HCT116 (cell line): Measurements from ENCODE around the gene HDAC10. TPM values are rescaled to one million over a fixed set of nuclear protein-coding genes. Genes with fewer than 3 reads are reported as not detected.

Experiments used
- ATAC-seq: fragments of 200-7000 bp; cut with Tn5 transposase; 2 replicates; pipeline ENCODE4 v1.9.1; 2020; ENCODE audit warnings: mild to moderate bottlenecking, moderate library complexity
- BruUV-seq: library from RNA; stranded (reverse); fragments of 400-500 nt; replicated peaks from 2 replicates; lab custom pipeline; 2021; lab: Mats Ljungman, UMichigan
- CTCF ChIA-PET: fragments of 300-600 bp; sonication (Branson Sonifier 250); formaldehyde crosslinking; loops from one replicate; lab custom pipeline; 2021; ENCODE audit warnings: antibody characterized with exemption; lab: Charles Lee
- POLR2A ChIA-PET: fragments of 300-600, 350-600 bp; sonication (Branson Sonifier 250); formaldehyde crosslinking; loops from one replicate; lab custom pipeline; 2021; ENCODE audit warnings: antibody characterized with exemption; lab: Charles Lee
- RAD21 ChIA-PET, 2 experiments: fragments of 300-600 bp; sonication (Branson Sonifier 250); formaldehyde crosslinking; loops; one replicate each; lab custom pipeline; 2023; ENCODE audit warnings: low total read pairs in 2 of 2; ENCODE audit not compliant: uncharacterized antibody in 2 of 2, unreplicated experiment in 2 of 2, low non-redundant PET in 1 of 2; lab: Charles Lee
- DNase-seq: peaks from one replicate; pipeline ENCODE4 v3.0.0-alpha.2; 2010; ENCODE audit warnings: low read depth, low spot score
- H2AFZ ChIP-seq: fragments of 200-600 bp; shearing (Covaris generic), sonication (generic); 2 replicates; pipeline ENCODE4 v1.6.1; 2017; ENCODE audit warnings: low read depth, mixed run types, mixed read lengths, antibody characterized with exemption, low read length; ENCODE audit not compliant: poor library complexity, severe bottlenecking
- H3K27ac ChIP-seq: 2 replicates; pipeline ENCODE4 v1.5.1; 2012; ENCODE audit warnings: low read depth, low read length
- H3K27me3 ChIP-seq: fragments of 200-600 bp; sonication (generic); 2 replicates; pipeline ENCODE4 v1.6.1; 2016; ENCODE audit warnings: mixed run types, low read length, mixed read lengths; ENCODE audit not compliant: insufficient read depth
- H3K36me3 ChIP-seq, 2 experiments: fragments of 200-500 bp in 1 of 2; fragments of 200-600 bp in 1 of 2; sonication (Bioruptor generic) in 1 of 2; sonication (generic) in 1 of 2; 2 replicates each; pipeline versions ENCODE4 v1.5.1 to v1.6.1; 2014 to 2016; ENCODE audit warnings: low read length in 2 of 2, inconsistent platforms in 1 of 2, mixed read lengths in 1 of 2, mixed run types in 1 of 2; ENCODE audit not compliant: insufficient read depth in 2 of 2, control insufficient read depth in 1 of 2
- H3K4me1 ChIP-seq, 2 experiments: fragments of 200-600 bp in 1 of 2; sonication (generic) in 1 of 2; 2 replicates each; pipeline versions ENCODE4 v1.5.1 to v1.6.1; 2012 to 2017; ENCODE audit warnings: low read length in 2 of 2, inconsistent platforms in 1 of 2, mild to moderate bottlenecking in 1 of 2, mixed read lengths in 1 of 2, mixed run types in 1 of 2, moderate library complexity in 1 of 2; ENCODE audit not compliant: insufficient read depth in 2 of 2, control insufficient read depth in 1 of 2
- H3K4me2 ChIP-seq: fragments of 200-600 bp; sonication (generic); 2 replicates; pipeline ENCODE4 v1.6.1; 2017; ENCODE audit warnings: mixed run types, low read length, mixed read lengths
- H3K4me3 ChIP-seq, 2 experiments: fragments of 200-600 bp in 1 of 2; sonication (generic) in 1 of 2; replicated peaks in 1 of 2; 2 replicates each; pipeline ENCODE4 v1.5.1; 2011 to 2016; ENCODE audit warnings: low read length in 2 of 2, control low read depth in 1 of 2, low read depth in 1 of 2, mild to moderate bottlenecking in 1 of 2, mixed read lengths in 1 of 2, mixed run types in 1 of 2
- H3K79me2 ChIP-seq: fragments of 200-600 bp; sonication (generic); 2 replicates; pipeline ENCODE4 v1.6.1; 2017; ENCODE audit warnings: mild to moderate bottlenecking, mixed run types, low read length, moderate library complexity, mixed read lengths; ENCODE audit not compliant: insufficient read depth
- H3K9ac ChIP-seq: fragments of 200-600 bp; sonication (generic); 2 replicates; pipeline ENCODE4 v1.6.1; 2016; ENCODE audit warnings: low read length, mixed read lengths
- H3K9me2 ChIP-seq: fragments of 200-600 bp; sonication (generic), shearing (Covaris generic); 2 replicates; pipeline ENCODE4 v1.6.1; 2017; ENCODE audit warnings: mixed run types, mild to moderate bottlenecking, moderate library complexity; ENCODE audit not compliant: insufficient read depth
- H3K9me3 ChIP-seq, 2 experiments: fragments of 200-500 bp in 1 of 2; fragments of 200-600 bp in 1 of 2; sonication (Bioruptor generic) in 1 of 2; sonication (generic) in 1 of 2; 2 replicates each; pipeline ENCODE4 v1.6.1; 2014 to 2017; ENCODE audit warnings: low read length in 2 of 2, mixed read lengths in 2 of 2, inconsistent platforms in 1 of 2, low read depth in 1 of 2, mild to moderate bottlenecking in 1 of 2, mixed run types in 1 of 2, moderate library complexity in 1 of 2; ENCODE audit not compliant: control insufficient read depth in 1 of 2, insufficient read depth in 1 of 2
- H4K20me1 ChIP-seq: fragments of 200-600 bp; sonication (generic), shearing (Covaris generic); 2 replicates; pipeline ENCODE4 v1.6.1; 2017; ENCODE audit warnings: mixed run types, mild to moderate bottlenecking, moderate library complexity; ENCODE audit not compliant: insufficient read depth
- FOSL1 ChIP-seq: IDR thresholded peaks from 2 replicates; pipeline ENCODE4 v1.6.1; 2012; ENCODE audit warnings: low read depth
- RAD21 ChIP-seq: IDR thresholded peaks from 2 replicates; pipeline ENCODE4 v1.6.1; 2012; ENCODE audit warnings: low read depth, mild to moderate bottlenecking
- SIN3A ChIP-seq: IDR thresholded peaks from 2 replicates; pipeline ENCODE4 v1.6.1; 2012; ENCODE audit warnings: low read depth
- SP1 ChIP-seq: IDR thresholded peaks from 2 replicates; pipeline ENCODE4 v1.6.1; 2012; ENCODE audit warnings: low read depth
- intact Hi-C: fragments of 100-400 bp; cut with micrococcal nuclease; formaldehyde crosslinking; loops from 2 replicates; pipeline ENCODE4 v1.10.0; 2022
- total RNA-seq: library from RNA; stranded (reverse); gene quantifications from one replicate; pipeline ENCODE4 v1.2.1, GENCODE V29; 2021; ENCODE audit not compliant: unreplicated experiment
- TF ChIP-seq, protein P1 (sequence below): IDR thresholded peaks from 2 replicates; pipeline ENCODE4 v1.6.1; 2012
- TF ChIP-seq, protein P2 (sequence below): IDR thresholded peaks from 2 replicates; pipeline ENCODE4 v1.6.1; 2012

HDAC10 gene
- total RNA-seq, 1 experiment from 2014 or later: 67.5 TPM

DNA sequence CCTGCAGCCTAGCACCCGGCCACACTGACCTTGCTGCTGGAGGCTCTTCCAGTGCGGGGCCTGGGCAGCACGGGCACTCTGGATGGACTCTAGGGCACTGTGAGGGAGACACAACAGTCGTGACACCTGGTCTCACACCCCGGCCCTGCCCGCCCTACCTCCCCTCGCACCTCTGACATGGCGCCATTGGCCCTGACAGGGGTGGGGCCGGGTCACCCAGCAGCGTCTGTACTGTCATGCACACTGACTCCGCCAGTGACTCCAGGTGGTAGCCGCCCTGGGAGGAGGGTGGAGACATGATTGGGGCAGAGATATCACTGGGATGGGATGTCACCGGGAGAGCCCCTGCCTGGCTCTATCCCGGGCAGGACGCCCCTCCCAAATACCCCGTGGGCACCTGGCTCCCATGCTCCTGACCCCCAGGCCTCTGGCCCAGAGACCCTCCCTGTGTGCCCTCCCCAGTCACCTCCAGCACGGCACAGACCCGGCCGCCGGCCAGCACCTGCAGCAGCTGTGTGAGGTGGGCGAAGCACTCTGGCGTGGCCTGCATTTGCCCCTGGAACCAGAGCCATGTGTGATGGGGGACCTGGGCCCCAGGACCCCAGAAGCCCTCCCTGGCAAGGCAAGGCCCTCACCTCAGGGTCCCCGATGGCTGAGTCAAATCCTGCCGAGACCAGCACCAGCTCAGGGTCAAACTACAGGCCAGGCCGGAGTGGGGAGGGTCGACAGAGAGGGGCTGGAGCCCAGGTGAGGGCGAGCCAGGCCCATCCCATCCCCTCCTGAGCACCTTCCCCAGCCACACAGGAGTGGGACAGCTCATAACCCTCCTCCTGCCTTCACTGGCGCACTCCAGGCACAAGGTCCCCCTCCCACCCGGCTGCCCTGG is 2.6 kb downstream of the HDAC10 start:
- POLR2A ChIA-PET: no interaction called here
- Histone ChIP-seq H3K4me1 (peaks cover 26 to 70% of the 10 kb centered on the region in 2 experiments), H3K36me3 (peaks cover 0 to 17% of the 10 kb centered on the region in 2 experiments; a peak in 1 of 4 replicates), H3K27ac (peak overlapping the region; percentile 37; the same call in 1 of the 2 replicates), H3K9me2 (no peaks in the 10 kb centered on the region), H3K9me3 (no peaks in the 10 kb centered on the region), H3K79me2 (peaks cover 58% of the 10 kb centered on the region), H3K27me3 (no peaks in the 10 kb centered on the region), H3K4me2 (peak overlapping the region; percentile 56; the same call in 1 of the 2 replicates), H2AFZ (no peak overlapping the region), H3K4me3 (no peak overlapping the region), H4K20me1 (no peaks in the 10 kb centered on the region), H3K9ac (peak overlapping the region; percentile 40; the same call in 1 of the 2 replicates)
- RAD21 ChIA-PET: no interaction called here
- intact Hi-C loops: no loop called here
- no TSS peak for BruUV-seq
- DNase-seq: no peak
- CTCF ChIA-PET: no interaction called here
- no peak for ATAC-seq
- TF ChIP-seq, protein P1, sequence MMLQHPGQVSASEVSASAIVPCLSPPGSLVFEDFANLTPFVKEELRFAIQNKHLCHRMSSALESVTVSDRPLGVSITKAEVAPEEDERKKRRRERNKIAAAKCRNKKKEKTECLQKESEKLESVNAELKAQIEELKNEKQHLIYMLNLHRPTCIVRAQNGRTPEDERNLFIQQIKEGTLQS: no peak
- no peak for TF ChIP-seq RAD21

DNA sequence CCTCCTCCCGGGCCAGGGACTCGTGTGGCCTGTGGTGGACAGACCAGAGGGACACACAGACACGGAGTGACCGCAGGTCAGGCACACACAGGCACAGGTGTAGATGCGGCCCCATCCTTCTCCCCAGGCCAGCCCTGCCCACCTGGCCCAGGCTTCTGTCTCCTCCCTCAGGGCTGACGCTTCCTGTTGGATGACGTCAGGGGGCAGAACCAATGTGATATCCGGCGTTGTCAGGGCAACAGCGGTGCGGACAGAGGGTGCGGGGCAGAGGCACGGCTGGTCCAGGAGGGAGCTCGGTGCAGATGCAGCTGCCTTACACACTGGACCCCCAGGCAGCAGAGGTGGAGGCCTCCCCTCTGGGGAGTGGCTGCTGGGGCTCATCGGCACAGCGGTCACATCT is 3.3 kb downstream of the HDAC10 start:
- ChIA-PET RAD21 (no interaction called here), POLR2A (no interaction called here), CTCF (no interaction called here)
- intact Hi-C loops: no loop called here
- H3K4me3 ChIP-seq: no peak overlapping the region
- no peaks in the 10 kb centered on the region for H3K9me2 ChIP-seq
- no TSS peak for BruUV-seq
- ATAC-seq (peak; percentile 23), DNase-seq (peak; percentile 64)
- peak overlapping the region; percentile 37; the same call in 1 of the 2 replicates for H3K27ac ChIP-seq
- H3K4me2 ChIP-seq: peak overlapping the region; percentile 56; the same call in 1 of the 2 replicates
- H3K79me2 ChIP-seq: peaks cover 65% of the 10 kb centered on the region
- H3K9me3 ChIP-seq: no peaks in the 10 kb centered on the region
- no peaks in the 10 kb centered on the region for H3K27me3 ChIP-seq
- H4K20me1 ChIP-seq: no peaks in the 10 kb centered on the region
- H3K4me1 ChIP-seq: peaks cover 27 to 75% of the 10 kb centered on the region in 2 experiments
- TF ChIP-seq SIN3A: no peak
- TF ChIP-seq FOSL1: no peak
- no peak for TF ChIP-seq SP1
- TF ChIP-seq, protein P2, sequence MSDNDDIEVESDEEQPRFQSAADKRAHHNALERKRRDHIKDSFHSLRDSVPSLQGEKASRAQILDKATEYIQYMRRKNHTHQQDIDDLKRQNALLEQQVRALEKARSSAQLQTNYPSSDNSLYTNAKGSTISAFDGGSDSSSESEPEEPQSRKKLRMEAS: no peak
- no peak for TF ChIP-seq RAD21
- peaks cover 0 to 17% of the 10 kb centered on the region in 2 experiments; a peak in 1 of 4 replicates for H3K36me3 ChIP-seq
- H3K9ac ChIP-seq: peak overlapping the region; percentile 40
- no peak overlapping the region for H2AFZ ChIP-seq
